Fibroblast of lung (primary cell): ENCODE data around the gene LRP2BP.

Experiments used
- CTCF ChIP-seq, 2 donors: IDR thresholded peaks in 1 of 2; conservative IDR thresholded peaks in 1 of 2; 1 replicate in 1 of 2; 2 replicates in 1 of 2; pipeline ENCODE4 v1.5.1; 2011 to 2012; ENCODE audit warnings: low read length in 2 of 2, control low read depth in 1 of 2, inconsistent platforms in 1 of 2, low read depth in 1 of 2, mild to moderate bottlenecking in 1 of 2
- EZH2 ChIP-seq: IDR thresholded peaks from 2 replicates; pipeline ENCODE4 v1.5.1; 2012; ENCODE audit warnings: low read length, control low read depth, mild to moderate bottlenecking; ENCODE audit errors: missing control alignments

DNA sequence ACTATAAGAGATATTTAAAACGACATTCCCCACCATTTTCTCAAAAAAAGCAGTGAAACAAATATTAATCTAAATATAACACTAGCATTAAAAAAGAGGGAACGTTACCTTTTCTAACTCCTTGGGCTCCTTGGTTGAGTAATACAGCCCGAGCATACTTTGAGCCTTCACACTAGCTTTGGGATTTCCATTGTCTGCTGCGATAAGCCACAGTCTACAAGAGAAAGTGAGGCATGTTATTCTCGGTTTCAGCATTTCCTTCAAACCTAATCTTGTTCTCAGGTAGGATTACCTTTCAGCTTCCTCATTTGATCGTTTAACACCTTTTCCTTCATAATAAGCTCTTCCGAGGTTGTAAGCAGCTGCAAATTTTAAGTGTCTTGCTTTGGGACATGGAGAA is 21.7 kb downstream of the LRP2BP start:
- TF ChIP-seq CTCF (conservative IDR thresholded peaks at IDR 0.05 in 1 of 2, IDR thresholded peaks at IDR 0.05 in 1 of 2; ENCODE audit: low read depth in 1 of 2, low read length in 2 of 2) (no peak), EZH2 (no peak)
